HG03565 (cell line): ENCODE results near the gene COL12A1.
A peak's percentile ranks its signal among the peaks of the same experiment; 100 is the strongest.

Experiments used
- ATAC-seq: cut with Tn5 transposase; IDR thresholded peaks from one replicate; pipeline ENCODE4 v1.9.1; 2021; ENCODE audit warnings: mild to moderate bottlenecking, moderate library complexity; ENCODE audit not compliant: unreplicated experiment

Gene COL12A1

DNA sequence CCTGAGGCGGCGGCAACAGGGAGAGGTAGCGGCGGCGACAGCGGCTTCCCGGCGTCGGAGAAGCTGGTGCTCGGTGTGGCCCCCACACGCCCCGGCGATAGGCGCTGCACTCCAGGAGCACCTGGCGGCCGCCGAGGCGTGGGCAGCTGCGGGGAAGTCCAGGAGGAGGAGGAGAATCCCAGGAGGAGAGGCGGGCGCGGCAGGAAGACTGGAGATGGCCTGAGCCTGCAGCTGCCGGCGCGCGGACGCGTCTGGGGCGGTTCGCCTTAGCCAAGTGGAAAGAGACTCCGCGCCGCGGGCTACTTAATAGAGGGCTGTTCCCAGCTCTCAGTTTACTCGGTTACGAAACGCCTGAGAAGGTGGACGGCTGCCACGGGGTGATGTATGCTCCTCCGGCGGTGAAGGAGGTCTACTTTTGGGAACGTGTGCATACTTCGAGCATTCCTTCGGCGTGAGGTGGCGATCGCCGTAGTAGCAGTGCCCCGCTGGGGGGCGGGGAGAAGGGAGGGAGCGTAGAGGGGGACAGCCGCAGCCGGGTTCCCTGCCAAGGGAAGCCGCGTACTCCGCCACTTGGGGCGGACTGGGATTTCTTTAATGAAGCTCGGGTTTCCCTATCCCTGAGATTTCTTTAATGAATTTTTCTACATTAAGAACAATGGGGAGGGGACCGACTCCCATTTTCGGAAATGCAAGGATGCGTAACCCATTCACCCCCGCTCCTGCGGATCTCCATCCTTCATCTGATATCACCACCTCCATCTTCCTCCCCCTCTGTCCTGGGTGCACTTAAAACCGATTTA, at the start of gene COL12A1:
TSS of gene COL12A1 (minus strand) at position 278 of the 800 bp plus-strand sequence. CDS start 3,261 bp downstream, outside the sequence.
- ATAC-seq, result no peak

- no peak for ATAC-seq
These were observed 44.7 kb upstream of the COL12A1 start for GRCh38 chr6:75250552-75250951.

DNA sequence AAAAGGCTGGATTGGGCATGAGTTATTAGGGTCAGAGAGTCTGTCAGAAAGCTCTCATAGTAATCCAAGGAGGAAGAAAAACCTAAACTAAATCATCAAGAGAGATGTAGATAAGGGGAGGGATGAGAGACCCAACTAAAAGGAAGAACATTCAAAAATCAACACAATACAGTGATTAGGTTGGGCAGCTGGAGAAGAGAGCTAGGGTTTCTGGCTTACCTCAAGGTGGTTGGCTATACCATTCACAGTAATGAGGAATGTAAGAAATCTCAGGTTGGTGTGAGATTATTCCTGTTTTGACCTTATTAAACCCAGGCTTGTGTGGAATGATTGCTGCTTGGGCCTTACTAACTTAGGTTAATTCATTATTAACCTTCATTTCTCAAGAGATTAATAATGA, 44.0 kb upstream of the COL12A1 start:
- ATAC-seq, result no peak

DNA sequence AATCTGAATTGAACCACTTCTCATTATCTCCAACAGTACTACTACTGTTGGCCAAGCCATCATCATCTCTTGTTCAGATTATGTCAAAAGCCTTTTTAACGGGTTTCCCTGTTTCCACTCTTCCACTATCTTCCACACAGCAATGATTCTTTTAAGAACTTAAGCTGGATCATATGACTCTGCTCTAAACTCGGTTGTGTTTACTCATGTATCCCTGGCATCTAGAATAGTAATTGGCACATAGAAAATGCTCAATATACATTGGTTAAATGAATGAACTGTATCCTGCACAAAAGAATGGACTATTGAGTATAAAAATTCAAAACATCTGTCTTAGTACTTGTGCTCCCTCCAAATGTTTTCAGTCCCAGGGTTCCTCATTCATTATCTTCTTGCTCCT, 40.5 kb upstream of the COL12A1 start:
- ATAC-seq, result no peak

DNA sequence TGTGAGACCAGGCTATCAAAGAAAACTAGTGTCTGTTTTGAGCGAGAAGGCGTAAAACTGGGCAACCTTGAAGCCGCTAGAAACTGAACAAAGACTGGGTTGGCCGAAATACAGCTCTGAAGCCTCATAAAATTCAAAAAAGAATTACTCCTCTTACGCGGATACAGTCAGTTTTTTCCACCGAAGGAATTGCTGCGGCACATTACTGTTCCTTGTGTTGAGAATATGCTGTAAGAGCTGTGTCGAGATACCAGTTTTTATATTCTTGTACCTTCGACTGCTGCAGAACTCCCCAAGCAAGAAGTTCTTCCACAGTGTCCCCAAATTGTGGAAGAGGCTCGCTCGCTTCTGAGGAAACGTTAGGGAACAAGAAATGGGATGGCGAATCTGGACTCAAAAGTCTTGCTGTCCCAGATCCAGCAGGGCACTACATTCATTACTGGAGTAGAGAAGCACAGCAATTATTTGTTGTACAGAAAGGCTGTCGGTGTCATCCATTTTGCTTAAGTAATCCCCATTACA, 38.3 kb upstream of the COL12A1 start:
- peak; percentile 0 for ATAC-seq

- peak; percentile 91 for ATAC-seq
These were observed 37.6 kb upstream of the COL12A1 start, which contains the start of gene COX7A2 for GRCh38 chr6:75243333-75244062. Gene COX7A2, minus strand, starts transcription at chr6:75243801. Its CDS starts 67 bp downstream, at chr6:75243734.

DNA sequence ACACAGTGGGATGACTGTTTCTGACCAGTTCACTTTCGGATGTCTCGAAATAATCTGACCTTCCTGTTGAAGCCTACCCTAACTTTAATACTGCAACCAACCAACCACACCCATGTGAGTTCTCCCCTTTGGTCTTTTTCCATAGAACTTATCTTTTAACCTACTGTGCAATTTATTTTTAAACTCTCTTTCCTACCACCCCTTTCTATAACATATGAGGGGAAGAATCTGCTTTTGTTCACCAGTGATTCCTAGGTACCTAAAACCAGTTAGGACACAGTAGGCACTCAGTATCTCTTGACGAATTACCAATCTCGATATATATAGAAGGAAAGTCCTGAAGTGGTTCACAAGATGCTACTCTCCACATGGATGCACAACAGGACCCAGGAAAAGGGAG, 30.8 kb upstream of the COL12A1 start:
- ATAC-seq, result no peak

DNA sequence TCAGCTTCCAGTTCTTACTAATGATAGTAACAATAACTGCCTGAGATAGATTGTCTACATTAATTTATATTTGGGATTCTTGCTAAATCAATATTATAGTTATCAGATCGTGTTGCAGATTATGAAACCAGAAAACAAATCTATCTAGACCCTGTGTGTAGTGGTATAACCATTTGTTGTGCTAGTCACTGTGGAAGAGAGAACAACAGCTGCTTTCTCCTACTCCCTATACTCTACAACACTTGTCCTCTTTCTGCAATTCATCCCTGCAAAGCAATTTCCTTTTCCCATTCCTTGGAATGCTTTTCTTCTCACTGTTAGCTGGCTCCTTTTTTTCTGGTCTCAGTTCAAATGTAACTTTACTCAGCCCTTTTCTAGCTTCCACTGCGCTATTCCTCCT, 29.4 kb upstream of the COL12A1 start:
- ATAC-seq, result no peak

DNA sequence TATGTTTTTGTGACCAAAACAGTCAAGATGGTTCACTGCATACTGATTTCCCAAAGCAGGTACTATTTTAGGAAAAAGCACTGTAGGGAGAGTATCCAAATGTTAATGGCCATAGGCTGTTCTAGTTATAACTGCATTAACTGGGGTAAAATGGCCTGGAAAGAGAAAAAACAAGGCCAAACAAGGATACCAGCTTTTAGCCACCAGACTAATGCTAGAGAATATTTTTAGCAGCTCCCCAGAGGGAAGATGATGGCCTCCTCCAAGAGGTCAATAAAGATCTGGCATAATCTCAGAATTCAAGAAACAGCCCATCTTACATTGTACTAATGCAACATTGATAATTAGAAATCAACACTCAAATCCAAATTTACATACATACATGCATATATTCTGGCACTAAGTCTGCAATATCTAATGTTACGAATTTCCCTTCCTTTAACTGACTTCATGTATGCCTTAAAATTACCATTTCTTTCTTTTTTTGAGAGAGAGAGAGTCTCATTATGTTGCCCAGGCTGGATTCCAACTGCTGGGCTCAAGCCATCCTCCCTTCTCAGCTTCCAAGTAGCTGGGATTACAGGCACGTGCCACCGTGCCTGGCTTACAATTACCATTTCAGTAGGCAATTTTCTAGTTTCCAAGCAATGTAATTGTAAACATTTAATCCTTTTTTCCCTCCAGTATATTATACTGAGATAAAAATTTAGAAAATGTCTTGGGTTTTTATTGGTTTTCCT, 28.4 kb upstream of the COL12A1 start:
- no peak for ATAC-seq

- ATAC-seq, result no peak
These were observed 27.3 kb upstream of the COL12A1 start for GRCh38 chr6:75233092-75233615.

DNA sequence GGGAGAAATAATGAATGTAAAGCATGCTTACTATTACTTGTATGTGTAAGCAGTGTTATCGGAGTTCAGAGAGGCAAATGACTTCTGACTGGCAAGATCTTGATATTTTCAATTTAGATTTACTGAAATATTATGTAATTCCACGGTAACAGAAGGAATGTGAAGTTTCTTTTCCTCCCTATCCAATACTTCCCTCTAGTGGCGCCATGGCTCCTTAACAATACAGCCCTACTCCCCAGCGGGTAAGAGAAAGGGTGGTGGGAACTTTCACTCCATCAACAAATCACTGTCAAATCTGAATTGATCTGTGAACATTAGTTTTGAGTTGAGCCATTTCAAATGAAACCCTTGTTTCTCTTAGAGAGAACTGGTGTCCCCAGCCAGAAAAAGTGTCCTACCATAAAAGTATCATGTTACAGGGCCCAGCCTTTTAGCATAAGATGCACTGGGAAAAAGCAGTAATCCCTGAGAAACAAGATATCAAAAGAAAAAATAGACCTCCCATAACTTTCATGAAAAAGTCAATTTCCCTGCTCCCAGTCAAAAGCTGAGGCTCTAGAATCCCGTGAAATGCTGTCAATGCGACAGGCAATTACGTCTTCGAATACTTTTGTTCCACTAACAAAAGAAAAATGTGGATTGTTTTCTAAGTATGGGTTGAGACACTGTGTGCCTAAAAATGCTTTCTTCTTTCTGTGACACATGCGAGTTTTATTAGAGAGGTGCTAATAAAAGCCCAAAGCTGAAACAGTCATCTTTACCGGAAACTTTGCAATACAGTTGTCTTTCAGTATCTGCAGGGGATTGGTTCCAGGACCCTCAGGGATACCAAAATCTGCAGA, 24.9 kb upstream of the COL12A1 start:
- no peak for ATAC-seq

GRCh38 chr6:75224303-75224926, 18.6 kb upstream of the COL12A1 start:
- no peak for ATAC-seq

DNA sequence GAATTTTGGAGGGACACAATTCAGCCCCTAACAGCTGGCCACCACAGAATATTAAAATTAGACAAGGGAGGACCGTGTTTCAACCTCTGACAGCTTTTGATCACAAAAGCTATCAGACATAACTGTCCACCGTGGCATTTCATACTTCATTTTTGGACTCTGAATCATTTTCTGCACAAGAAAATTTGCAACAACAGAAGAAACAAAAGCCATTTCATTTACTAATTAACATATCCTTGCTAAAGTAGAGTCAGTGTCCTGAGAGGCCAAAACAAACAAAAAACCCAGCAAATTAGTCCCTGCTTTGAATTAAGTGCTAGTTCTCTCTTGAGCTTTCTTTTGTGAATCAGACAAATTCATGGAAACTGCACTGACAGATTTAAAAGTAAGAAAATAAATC, 17.6 kb upstream of the COL12A1 start:
- no peak for ATAC-seq

DNA sequence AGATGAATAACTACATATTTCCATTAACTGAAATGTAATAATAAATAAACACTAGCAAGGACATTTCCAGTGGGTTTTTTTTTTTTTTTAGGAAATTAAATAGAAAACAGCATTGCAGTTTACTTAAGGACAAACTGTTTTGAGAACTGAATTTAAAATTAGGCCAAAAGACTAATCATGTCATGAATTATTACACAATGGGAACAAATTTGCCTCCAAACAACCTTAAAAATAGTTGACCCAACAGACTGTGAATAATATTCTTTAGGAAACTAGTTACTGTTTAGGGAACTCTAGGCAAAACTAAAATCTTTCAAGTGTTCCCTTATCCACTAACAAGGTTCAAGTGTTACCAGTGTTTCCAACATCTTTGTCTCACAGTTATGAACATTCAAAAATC, 16.4 kb upstream of the COL12A1 start:
- no peak for ATAC-seq

DNA sequence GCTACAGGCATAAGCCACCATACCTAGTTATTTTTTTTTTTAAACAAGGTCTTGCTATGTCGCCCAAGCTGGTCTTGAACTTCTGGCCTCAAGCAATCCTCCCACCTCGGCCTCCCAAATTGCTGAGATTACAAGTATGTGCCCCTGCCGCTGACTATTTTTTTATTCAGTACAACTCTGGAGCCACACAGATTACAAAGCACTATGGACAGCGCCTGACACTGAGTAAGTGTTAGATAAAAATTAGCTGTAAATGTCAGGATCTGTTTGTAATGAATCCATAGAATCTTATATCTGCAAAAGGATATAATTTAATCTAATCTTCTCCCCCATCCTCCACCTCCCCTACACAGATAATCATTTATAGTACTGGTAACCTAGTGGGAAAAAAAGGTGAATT, 15.3 kb upstream of the COL12A1 start:
- ATAC-seq, result no peak

GRCh38 chr6:75220357-75220756, 14.5 kb upstream of the COL12A1 start:
- ATAC-seq, result no peak

- no peak for ATAC-seq
These were observed 13.4 kb upstream of the COL12A1 start for GRCh38 chr6:75219263-75219662.

DNA sequence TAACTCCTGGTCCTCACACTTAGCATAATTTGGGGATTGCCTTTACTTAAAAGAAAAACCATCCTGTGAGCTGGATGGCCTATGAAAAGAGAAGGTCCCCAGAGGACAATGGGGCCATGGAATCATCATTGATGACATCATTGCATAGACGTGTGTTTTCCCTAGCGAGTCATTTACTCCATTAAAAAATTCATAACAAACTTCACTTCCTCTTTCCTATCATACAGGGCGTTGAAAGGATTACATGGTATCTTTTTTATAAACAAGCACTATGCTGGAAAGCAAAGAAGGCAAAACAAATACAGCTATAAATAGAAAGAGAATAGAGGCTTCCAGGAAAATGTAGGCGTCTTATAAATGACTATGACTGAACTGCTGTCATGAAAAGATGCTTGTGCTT, 11.3 kb upstream of the COL12A1 start:
- no peak for ATAC-seq

DNA sequence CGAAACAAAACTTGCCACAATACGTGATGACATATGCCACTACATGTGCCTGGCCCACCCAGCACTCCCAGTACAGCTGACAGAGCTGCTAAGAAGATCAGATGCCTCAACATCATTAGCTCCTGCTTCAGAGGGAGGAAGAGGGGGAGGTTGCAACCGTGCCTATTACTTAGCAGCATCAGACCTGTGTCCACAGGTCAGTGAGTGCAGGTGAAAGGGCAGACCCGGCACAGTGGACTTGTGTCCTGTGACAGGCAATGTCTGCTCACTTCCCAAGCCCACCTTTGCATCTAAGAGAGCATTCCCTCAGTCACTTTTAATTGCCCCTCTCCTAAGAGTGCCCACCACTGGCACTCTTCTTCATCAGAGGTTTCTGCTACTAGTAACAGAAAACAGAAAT, 9.4 kb upstream of the COL12A1 start:
- no peak for ATAC-seq

GRCh38 chr6:75213732-75214131, 7.9 kb upstream of the COL12A1 start:
- ATAC-seq, result peak; percentile 58
